ENCODE measurements around the gene ARHGAP26.

ARHGAP26 gene

DNA sequence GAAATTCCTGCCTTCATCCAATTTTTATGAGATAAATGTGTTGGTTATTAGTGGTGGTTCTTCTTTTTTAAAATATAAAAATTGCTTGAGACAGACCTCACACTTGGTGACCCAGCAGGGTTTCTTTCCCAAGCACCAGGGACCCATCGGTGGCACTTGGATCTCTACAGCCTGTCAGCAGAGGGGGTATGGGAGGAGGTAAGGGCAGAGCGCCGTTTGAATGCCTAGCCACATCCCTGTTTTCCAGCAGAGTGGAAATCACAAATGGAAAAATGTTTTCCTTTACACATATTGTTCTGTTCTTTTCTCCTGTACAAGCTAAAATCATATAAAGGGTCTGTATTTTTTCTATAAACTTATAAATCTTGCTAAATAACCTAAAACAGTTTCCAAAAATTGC, 385.3 kb downstream of the ARHGAP26 start:
- DNase-seq, result no peak

GRCh38 chr5:143156086-143156485, 385.9 kb downstream of the ARHGAP26 start:
- DNase-seq, result no peak

DNA sequence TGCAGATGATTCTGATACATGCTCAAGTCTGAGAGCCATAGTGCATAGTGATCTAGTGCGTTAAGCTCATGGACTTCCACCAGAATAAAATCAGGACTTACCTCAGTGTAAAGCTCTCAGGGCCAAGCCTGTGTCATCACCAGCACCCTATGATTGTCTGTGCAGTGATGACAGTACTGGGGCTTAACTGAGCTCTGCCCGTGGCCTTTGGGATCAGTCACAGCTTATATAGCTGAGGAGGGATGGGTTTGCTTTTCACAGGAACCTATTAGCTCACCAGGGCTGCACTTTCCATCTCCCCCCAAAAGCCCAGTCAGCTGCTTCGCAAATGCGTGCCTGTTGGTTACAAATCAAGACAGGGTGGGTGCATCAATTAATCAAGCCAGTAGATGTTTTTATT, 386.4 kb downstream of the ARHGAP26 start:
- DNase-seq, result no peak

GRCh38 chr5:143159031-143159430, 388.9 kb downstream of the ARHGAP26 start:
- no peak for DNase-seq

DNA sequence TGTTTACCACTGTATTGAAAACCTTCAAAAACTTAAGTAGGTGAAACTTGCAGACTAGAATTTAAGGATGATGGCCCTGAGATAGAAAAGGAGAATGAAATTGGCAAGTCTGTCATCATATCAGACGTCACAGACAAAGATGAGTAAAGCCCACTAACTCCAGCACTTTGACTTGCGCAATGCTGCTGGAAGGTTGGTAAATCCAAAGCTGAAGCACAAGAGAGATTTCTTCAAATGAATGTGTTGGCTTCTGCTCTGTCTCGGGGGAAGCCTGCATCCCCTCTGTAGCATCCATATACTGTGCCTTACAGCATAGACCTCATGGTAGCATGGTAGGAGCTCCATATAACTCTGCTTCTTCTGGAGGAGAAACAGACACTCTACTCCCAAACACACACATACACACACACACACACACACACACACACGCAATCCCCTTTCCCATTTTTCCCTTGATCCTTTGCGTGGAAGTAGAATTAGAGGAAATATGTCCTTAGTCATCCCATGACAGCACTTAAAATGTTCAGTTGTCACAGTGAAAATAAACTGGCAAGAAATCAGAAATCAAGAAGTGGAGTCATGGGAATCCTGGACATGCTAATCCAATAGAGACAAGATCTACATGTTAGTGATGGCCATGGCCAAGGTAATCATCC, 391.8 kb downstream of the ARHGAP26 start:
- no peak for DNase-seq

DNA sequence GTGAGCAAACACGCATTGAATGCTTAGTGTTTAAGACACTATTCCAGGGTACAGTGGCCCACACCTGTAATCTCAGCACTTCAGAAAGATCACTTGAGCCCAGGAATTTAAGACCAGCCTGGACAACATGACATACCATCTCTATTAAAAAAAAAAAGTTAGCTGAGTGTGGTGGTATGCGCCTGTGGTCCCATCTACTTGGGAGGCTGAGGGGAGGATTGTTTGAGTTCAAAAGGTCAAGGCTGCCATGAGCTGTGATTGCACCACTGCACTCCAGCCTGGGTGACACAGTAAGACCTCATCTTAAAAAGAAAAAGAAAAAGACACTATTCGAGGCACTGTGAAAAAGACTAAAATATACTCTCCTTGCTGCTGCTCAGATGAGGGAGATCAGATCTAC, 392.6 kb downstream of the ARHGAP26 start:
- no peak for DNase-seq

DNA sequence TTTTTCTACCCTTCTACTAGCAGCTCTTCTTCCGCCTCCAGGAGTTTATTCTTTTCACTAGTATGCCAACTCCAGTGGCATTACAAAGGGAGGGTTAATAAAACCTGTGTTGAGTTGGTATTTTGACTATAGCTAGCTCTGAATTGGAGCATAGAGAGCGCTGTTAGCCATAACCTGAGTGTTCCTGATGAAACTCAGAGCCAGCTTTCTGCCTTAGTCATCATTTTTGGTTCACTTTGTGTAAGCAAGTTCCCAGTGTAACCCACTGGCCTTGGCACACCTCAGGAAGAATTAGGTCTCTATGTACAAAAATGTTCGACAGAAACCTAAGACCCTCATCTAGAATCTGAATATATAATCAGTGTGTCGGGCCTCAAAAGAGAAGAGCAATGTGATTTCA, 394.4 kb downstream of the ARHGAP26 start:
- DNase-seq, result no peak

- no peak for DNase-seq
Measured at GRCh38 chr5:143165049-143165880, 395.1 kb downstream of the ARHGAP26 start.

DNA sequence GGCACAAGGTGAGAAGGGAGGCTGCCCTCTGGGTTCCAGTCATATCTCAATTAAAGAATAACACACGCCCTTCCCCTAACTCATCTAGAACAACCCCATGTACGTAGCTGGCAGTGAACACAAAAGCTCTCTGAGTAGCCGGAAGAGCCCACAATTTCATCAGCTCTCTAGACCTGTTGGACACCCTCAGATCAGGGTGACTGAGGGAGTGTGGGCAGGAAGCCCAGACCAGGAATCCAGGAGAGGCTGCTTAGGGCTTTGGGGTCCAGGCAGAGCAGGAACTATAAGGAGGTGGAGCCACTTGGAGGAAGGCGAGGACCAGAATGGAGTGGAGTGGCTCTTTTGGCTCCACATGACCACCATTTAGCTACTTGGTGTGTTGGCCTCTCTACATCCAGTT, 395.9 kb downstream of the ARHGAP26 start:
- DNase-seq, result no peak

GRCh38 chr5:143166661-143167420, 396.7 kb downstream of the ARHGAP26 start:
- no peak for DNase-seq

DNA sequence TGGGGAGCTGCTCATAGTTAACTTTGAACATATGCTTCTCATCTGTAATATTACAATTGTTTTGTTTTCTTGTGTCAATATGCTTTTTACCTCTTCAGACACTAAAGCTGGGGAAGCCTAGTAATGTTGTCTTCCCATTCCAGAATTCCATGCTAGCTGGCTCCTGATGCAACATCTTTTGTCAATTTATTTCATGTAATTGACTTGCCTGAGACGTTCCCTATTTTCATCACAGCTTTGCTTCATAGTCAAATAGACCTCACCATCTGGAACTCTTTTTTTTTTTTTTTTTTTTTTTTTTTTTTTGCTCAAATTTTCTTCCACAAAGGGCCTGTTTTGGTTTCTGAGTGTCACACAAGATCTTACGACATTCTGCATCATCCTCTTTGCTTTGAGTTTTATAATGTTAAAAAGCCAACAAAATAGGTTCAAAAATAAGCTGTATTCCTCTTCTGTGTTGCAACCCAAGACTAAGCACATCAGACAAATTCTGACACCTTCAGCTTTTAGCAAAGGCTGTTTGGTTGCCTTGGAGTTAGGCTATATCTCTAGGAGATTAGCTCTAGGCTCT, 398.1 kb downstream of the ARHGAP26 start:
- DNase-seq, result peak; percentile 34

GRCh38 chr5:143168921-143169810, 399.0 kb downstream of the ARHGAP26 start:
- no peak for DNase-seq

DNA sequence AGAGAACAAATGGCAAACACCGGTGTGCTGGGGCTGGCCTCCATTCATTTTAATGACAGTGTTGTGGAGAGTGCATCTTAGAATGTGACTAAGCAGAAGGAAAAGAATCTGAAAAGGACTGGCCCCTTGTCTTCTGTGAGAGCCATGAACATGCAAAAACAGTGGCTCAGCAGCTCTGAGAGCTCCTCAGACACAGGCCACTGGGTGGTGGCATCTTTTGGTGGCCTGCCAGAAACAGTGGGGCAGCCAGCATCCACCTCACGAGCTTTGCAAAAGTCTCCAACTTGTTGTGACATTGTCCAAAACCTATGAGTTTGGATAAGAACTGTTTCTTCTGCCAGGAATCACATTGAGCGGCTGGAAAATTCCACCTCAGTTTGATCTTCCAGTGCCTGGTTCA, 399.9 kb downstream of the ARHGAP26 start:
- no peak for DNase-seq

DNA sequence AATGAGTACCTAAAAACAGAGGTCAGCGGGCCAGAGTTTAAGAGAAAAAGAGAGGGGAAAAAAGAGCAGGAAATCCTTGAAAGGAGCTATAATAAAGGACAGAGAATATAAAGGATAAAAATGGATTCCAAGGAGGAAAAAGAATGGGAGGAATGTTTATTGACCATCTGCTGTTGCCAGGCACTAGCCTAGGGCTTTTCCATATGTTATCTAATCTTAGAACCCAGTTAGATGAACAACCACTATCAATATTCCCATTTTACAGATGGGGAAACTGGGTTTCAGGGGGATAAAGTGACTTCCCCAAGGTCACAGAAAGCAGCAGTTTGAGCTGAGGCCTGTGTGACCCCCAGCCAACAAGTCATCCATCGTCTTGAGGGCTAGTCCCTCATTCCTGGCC, 400.8 kb downstream of the ARHGAP26 start:
- DNase-seq, result no peak

GRCh38 chr5:143172739-143173138, 402.6 kb downstream of the ARHGAP26 start:
- DNase-seq, result no peak

- DNase-seq, result no peak
Measured at GRCh38 chr5:143173139-143173889, 403.1 kb downstream of the ARHGAP26 start.

GRCh38 chr5:143174714-143175398, 404.7 kb downstream of the ARHGAP26 start:
- no peak for DNase-seq

GRCh38 chr5:143176048-143176447, 405.9 kb downstream of the ARHGAP26 start:
- no peak for DNase-seq

- peak; percentile 83 for DNase-seq
Measured at GRCh38 chr5:143177263-143177983, 407.2 kb downstream of the ARHGAP26 start.

DNA sequence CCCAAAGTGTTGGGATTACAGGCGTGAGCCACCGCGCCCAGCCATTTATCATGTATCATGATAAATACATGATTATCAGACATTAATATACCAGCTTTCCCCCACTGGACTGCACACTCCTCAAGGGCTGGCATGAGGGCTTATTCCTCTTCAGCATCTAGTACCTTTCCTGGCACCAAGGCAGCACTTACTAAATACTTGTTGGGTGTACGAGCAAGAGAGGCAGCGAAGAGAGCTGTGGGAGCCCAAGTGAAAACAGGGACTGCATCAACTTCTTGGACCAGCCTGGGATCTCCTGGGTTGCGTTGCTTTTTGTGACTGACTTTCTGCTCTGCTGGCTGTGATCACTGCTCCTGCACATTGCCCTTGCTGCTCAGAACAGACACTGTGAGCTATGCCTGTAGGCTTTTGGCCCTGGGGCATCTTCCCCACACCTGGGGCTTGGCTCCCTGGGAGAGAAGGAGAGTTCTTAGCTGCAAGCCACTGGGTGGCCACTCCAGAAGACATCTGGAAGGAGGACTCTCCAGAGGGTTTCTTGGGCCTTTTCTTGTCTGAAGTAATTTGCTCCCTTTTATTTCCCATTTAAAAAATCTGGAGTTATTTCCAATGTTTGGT, 409.1 kb downstream of the ARHGAP26 start:
- no peak for DNase-seq

Measured in NCI-H1694 (cell line).